ENCODE measurements around the gene NDC80. TPM values are rescaled to one million over a fixed set of nuclear protein-coding genes. Genes with fewer than 3 reads are reported as not detected.

NDC80 gene
- total RNA-seq, 2 donors from 2014 or later = 82.0 to 113 TPM

GRCh38 chr18:2569338-2570207 is 1.8 kb upstream of the NDC80 start:
- no peak for DNase-seq
- H3K4me3 Mint-ChIP-seq = peak overlapping the region; percentile 97 to 100
- peaks cover 67% of the 10 kb centered on the region for H3K4me1 Mint-ChIP-seq (ENCODE audit: low read depth)
- H3K9me3 Mint-ChIP-seq = no peaks in the 10 kb centered on the region
- peaks cover 19 to 31% of the 10 kb centered on the region in 2 donors for H3K36me3 Mint-ChIP-seq (ENCODE audit: insufficient read depth in 2 of 2)
- peak overlapping the region; percentile 31 for H3K27ac Mint-ChIP-seq
- no peaks in the 10 kb centered on the region for H3K27me3 Mint-ChIP-seq (ENCODE audit: low read depth)
- no peak for ATAC-seq (replicated peaks in 1 of 2)

GRCh38 chr18:2570772-2571199 is 571 bp upstream of the NDC80 start:
- Mint-ChIP-seq H3K27ac (peak overlapping the region; percentile 96), H3K27me3 (ENCODE audit: low read depth) (no peaks in the 10 kb centered on the region), H3K9me3 (no peaks in the 10 kb centered on the region), H3K36me3 (ENCODE audit: insufficient read depth in 2 of 2) (peaks cover 17 to 29% of the 10 kb centered on the region in 2 donors), H3K4me1 (ENCODE audit: low read depth) (peaks cover 59% of the 10 kb centered on the region), H3K4me3 (peak overlapping the region; percentile 97 to 100)
- peak; percentile 61 to 69 for ATAC-seq (replicated peaks in 1 of 2)
- DNase-seq = peak; percentile 63 to 68

- Mint-ChIP-seq H3K4me1 (ENCODE audit: low read depth) (peaks cover 62% of the 10 kb centered on the region), H3K9me3 (no peaks in the 10 kb centered on the region), H3K36me3 (ENCODE audit: insufficient read depth in 2 of 2) (peaks cover 17 to 34% of the 10 kb centered on the region in 2 donors), H3K27me3 (ENCODE audit: low read depth) (no peaks in the 10 kb centered on the region), H3K27ac (peak overlapping the region; percentile 96), H3K4me3 (peak overlapping the region; percentile 97 to 100)
- ATAC-seq (replicated peaks in 1 of 2) (peak in 1 of 2 donors; percentile 28), DNase-seq (no peak)
Measured at GRCh38 chr18:2572171-2572569, 813 bp downstream of the NDC80 start.

GRCh38 chr18:2572892-2573291 is 1.5 kb downstream of the NDC80 start:
- H3K36me3 Mint-ChIP-seq (ENCODE audit: insufficient read depth in 2 of 2) = peaks cover 19 to 40% of the 10 kb centered on the region in 2 donors
- H3K4me3 Mint-ChIP-seq = peak overlapping the region; percentile 97 to 100
- DNase-seq (no peak), ATAC-seq (replicated peaks in 1 of 2) (no peak)
- H3K4me1 Mint-ChIP-seq (ENCODE audit: low read depth) = peaks cover 64% of the 10 kb centered on the region
- H3K27ac Mint-ChIP-seq = peak overlapping the region; percentile 96
- no peaks in the 10 kb centered on the region for H3K27me3 Mint-ChIP-seq (ENCODE audit: low read depth)
- H3K9me3 Mint-ChIP-seq = no peaks in the 10 kb centered on the region

GRCh38 chr18:2573408-2573807 is 2.1 kb downstream of the NDC80 start:
- Mint-ChIP-seq H3K4me3 (peak overlapping the region; percentile 97 to 100), H3K27ac (peak overlapping the region; percentile 96)

GRCh38 chr18:2587788-2588187 is 16.4 kb downstream of the NDC80 start:
- H3K27me3 Mint-ChIP-seq (ENCODE audit: low read depth) = no peaks in the 10 kb centered on the region
- H3K4me1 Mint-ChIP-seq (ENCODE audit: low read depth) = peaks cover 52% of the 10 kb centered on the region
- H3K9me3 Mint-ChIP-seq = no peaks in the 10 kb centered on the region
- H3K36me3 Mint-ChIP-seq (ENCODE audit: insufficient read depth in 2 of 2) = peaks cover 9 to 59% of the 10 kb centered on the region in 2 donors
- H3K4me3 Mint-ChIP-seq = peak overlapping the region; percentile 0 to 10
- ATAC-seq (replicated peaks in 1 of 2) (peak; percentile 32 to 70), DNase-seq (no peak)
- H3K27ac Mint-ChIP-seq = peak overlapping the region; percentile 85

More at GRCh38 chr18:2573408-2573807, 2.1 kb downstream of the NDC80 start:
- peaks cover 64% of the 10 kb centered on the region for H3K4me1 Mint-ChIP-seq (ENCODE audit: low read depth)
- ATAC-seq (replicated peaks in 1 of 2) (no peak), DNase-seq (no peak)
- no peaks in the 10 kb centered on the region for H3K27me3 Mint-ChIP-seq (ENCODE audit: low read depth)
- no peaks in the 10 kb centered on the region for H3K9me3 Mint-ChIP-seq
- peaks cover 18 to 45% of the 10 kb centered on the region in 2 donors for H3K36me3 Mint-ChIP-seq (ENCODE audit: insufficient read depth in 2 of 2)

GRCh38 chr18:2588666-2589344 is 17.4 kb downstream of the NDC80 start:
- peak overlapping the region; percentile 45 to 72 for H3K4me3 Mint-ChIP-seq
- peaks cover 10 to 59% of the 10 kb centered on the region in 2 donors for H3K36me3 Mint-ChIP-seq (ENCODE audit: insufficient read depth in 2 of 2)
- peaks cover 60% of the 10 kb centered on the region for H3K4me1 Mint-ChIP-seq (ENCODE audit: low read depth)
- no peak for ATAC-seq (replicated peaks in 1 of 2)
- no peaks in the 10 kb centered on the region for H3K9me3 Mint-ChIP-seq
- DNase-seq = no peak
- peak overlapping the region; percentile 85 for H3K27ac Mint-ChIP-seq
- H3K27me3 Mint-ChIP-seq (ENCODE audit: low read depth) = no peaks in the 10 kb centered on the region

GRCh38 chr18:2589345-2590068 is 18.1 kb downstream of the NDC80 start:
- Mint-ChIP-seq H3K27me3 (ENCODE audit: low read depth) (no peaks in the 10 kb centered on the region), H3K9me3 (no peaks in the 10 kb centered on the region), H3K36me3 (ENCODE audit: insufficient read depth in 2 of 2) (peaks cover 10 to 66% of the 10 kb centered on the region in 2 donors), H3K27ac (peak overlapping the region; percentile 85), H3K4me1 (ENCODE audit: low read depth) (peaks cover 60% of the 10 kb centered on the region), H3K4me3 (peak overlapping the region; percentile 34 to 72)
- DNase-seq (no peak), ATAC-seq (replicated peaks in 1 of 2) (peak; percentile 66 to 77)

GRCh38 chr18:2590303-2590702 is 18.9 kb downstream of the NDC80 start:
- peak overlapping the region; percentile 30 for H3K27ac Mint-ChIP-seq
- peaks cover 60% of the 10 kb centered on the region for H3K4me1 Mint-ChIP-seq (ENCODE audit: low read depth)
- DNase-seq = no peak
- peaks cover 10 to 66% of the 10 kb centered on the region in 2 donors for H3K36me3 Mint-ChIP-seq (ENCODE audit: insufficient read depth in 2 of 2)
- H3K27me3 Mint-ChIP-seq (ENCODE audit: low read depth) = no peaks in the 10 kb centered on the region
- ATAC-seq (replicated peaks in 1 of 2) = no peak
- no peaks in the 10 kb centered on the region for H3K9me3 Mint-ChIP-seq
- peak overlapping the region; percentile 42 to 43 for H3K4me3 Mint-ChIP-seq

- Mint-ChIP-seq H3K4me1 (ENCODE audit: low read depth) (peaks cover 28% of the 10 kb centered on the region), H3K36me3 (ENCODE audit: insufficient read depth in 2 of 2) (peaks cover 14 to 69% of the 10 kb centered on the region in 2 donors), H3K27ac (no peak overlapping the region), H3K9me3 (peaks cover 0 to 3% of the 10 kb centered on the region in 2 donors), H3K4me3 (no peak overlapping the region), H3K27me3 (ENCODE audit: low read depth) (no peaks in the 10 kb centered on the region)
- DNase-seq (no peak), ATAC-seq (replicated peaks in 1 of 2) (no peak)
Measured at GRCh38 chr18:2597639-2598038, 26.3 kb downstream of the NDC80 start.

GRCh38 chr18:2602844-2603243 is 31.5 kb downstream of the NDC80 start:
- Mint-ChIP-seq H3K27me3 (ENCODE audit: low read depth) (no peaks in the 10 kb centered on the region), H3K4me3 (no peak overlapping the region), H3K36me3 (ENCODE audit: insufficient read depth in 2 of 2) (peaks cover 14 to 53% of the 10 kb centered on the region in 2 donors), H3K4me1 (ENCODE audit: low read depth) (peaks cover 39% of the 10 kb centered on the region), H3K9me3 (no peaks in the 10 kb centered on the region), H3K27ac (peak overlapping the region; percentile 3)
- DNase-seq (no peak), ATAC-seq (replicated peaks in 1 of 2) (no peak)

GRCh38 chr18:2606335-2606734 is 35.0 kb downstream of the NDC80 start:
- ATAC-seq (replicated peaks in 1 of 2) (peak; percentile 50 to 58), DNase-seq (no peak)
- Mint-ChIP-seq H3K27me3 (ENCODE audit: low read depth) (no peaks in the 10 kb centered on the region), H3K4me3 (peak overlapping the region; percentile 35 to 82), H3K27ac (peak overlapping the region; percentile 91), H3K9me3 (no peaks in the 10 kb centered on the region), H3K4me1 (ENCODE audit: low read depth) (peaks cover 38% of the 10 kb centered on the region), H3K36me3 (ENCODE audit: insufficient read depth in 2 of 2) (peaks cover 14 to 41% of the 10 kb centered on the region in 2 donors)
